ENCODE results near the gene GLT8D1. TPM values are rescaled to one million over a fixed set of nuclear protein-coding genes. Genes with fewer than 3 reads are reported as not detected.
A peak's percentile ranks its signal among the peaks of the same experiment; 100 is the strongest.

The GLT8D1 gene
- total and polyA plus RNA-seq, 9 of the 15 experiments (the other 6 are each of a cell fraction or from before 2014, with no cell fraction given) = 14.1 to 65.9 (median 33.7) TPM

DNA sequence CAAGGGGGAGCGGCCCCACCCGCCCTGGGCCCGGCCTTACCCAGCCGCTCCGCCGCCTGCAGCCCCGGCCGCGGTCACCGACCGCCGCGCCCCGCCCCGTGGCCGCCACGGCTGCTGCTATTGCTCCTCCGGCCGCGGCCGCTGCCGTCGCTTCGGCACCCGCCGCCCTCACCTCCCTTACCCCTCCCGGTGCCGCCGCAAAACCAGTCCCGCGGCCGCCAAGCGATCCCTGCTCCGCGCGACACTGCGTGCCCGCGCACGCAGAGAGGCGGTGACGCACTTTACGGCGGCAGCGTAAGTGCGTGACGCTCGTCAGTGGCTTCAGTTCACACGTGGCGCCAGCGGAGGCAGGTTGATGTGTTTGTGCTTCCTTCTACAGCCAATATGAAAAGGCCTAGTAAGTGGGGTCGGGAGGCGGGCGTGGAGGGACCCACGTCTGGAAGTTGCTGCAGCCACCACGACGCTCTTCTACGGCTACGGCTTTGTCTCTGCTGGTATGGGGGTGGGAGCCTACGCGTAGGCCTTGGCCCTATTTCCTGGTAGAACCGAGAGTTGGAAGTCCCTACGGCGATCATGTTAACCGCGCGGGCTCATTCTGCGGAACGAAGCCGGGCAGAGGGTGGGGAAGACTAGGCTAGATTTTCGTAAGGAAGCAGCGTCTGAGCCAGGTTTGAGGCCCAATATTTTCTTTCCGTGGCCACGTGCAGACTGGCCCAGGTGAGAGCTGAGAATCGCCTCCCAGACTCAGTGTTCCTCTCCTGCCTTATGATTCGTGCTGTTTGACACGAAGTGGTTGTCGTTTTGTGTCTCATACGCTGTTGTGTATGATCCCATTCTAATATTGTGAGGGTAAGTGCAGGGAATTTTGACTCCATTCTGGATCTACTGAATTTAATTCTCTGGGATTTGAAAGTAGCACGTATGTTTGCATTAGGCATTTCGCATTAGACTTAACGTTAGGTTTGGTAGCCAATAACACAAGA lies 19.6 kb downstream of the GLT8D1 start, which contains the start of the genes GNL3 and PBRM1 (continued):
- TF ChIP-seq, protein P1, sequence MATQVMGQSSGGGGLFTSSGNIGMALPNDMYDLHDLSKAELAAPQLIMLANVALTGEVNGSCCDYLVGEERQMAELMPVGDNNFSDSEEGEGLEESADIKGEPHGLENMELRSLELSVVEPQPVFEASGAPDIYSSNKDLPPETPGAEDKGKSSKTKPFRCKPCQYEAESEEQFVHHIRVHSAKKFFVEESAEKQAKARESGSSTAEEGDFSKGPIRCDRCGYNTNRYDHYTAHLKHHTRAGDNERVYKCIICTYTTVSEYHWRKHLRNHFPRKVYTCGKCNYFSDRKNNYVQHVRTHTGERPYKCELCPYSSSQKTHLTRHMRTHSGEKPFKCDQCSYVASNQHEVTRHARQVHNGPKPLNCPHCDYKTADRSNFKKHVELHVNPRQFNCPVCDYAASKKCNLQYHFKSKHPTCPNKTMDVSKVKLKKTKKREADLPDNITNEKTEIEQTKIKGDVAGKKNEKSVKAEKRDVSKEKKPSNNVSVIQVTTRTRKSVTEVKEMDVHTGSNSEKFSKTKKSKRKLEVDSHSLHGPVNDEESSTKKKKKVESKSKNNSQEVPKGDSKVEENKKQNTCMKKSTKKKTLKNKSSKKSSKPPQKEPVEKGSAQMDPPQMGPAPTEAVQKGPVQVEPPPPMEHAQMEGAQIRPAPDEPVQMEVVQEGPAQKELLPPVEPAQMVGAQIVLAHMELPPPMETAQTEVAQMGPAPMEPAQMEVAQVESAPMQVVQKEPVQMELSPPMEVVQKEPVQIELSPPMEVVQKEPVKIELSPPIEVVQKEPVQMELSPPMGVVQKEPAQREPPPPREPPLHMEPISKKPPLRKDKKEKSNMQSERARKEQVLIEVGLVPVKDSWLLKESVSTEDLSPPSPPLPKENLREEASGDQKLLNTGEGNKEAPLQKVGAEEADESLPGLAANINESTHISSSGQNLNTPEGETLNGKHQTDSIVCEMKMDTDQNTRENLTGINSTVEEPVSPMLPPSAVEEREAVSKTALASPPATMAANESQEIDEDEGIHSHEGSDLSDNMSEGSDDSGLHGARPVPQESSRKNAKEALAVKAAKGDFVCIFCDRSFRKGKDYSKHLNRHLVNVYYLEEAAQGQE (IDR thresholded peaks at IDR 0.05; ENCODE audit: borderline replicate concordance) = no peak
- TF ChIP-seq, protein P1 (CRISPR knock-in tag; IDR thresholded peaks at IDR 0.05; ENCODE audit: low read depth) = no peak
- no peak for TF ChIP-seq ASH1L (IDR thresholded peaks at IDR 0.05; ENCODE audit: borderline replicate concordance, low read depth, partially characterized antibody)
- TF ChIP-seq MBD2 (IDR thresholded peaks at IDR 0.05; ENCODE audit: borderline replicate concordance, low read depth) = peak; percentile 63
- TF ChIP-seq HDAC2 (IDR thresholded peaks at IDR 0.05) = peak; percentile 69
- TF ChIP-seq, protein P2, sequence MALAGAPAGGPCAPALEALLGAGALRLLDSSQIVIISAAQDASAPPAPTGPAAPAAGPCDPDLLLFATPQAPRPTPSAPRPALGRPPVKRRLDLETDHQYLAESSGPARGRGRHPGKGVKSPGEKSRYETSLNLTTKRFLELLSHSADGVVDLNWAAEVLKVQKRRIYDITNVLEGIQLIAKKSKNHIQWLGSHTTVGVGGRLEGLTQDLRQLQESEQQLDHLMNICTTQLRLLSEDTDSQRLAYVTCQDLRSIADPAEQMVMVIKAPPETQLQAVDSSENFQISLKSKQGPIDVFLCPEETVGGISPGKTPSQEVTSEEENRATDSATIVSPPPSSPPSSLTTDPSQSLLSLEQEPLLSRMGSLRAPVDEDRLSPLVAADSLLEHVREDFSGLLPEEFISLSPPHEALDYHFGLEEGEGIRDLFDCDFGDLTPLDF (CRISPR knock-in tag; IDR thresholded peaks at IDR 0.05) = no peak; the same call in 1 of the 2 replicates
- no peak for TF ChIP-seq ZNF134 (CRISPR knock-in tag; conservative IDR thresholded peaks at IDR 0.05)
- TF ChIP-seq ZNF274 (IDR thresholded peaks at IDR 0.05; ENCODE audit: borderline replicate concordance, low read depth, low read length) = no peak
- TF ChIP-seq ZNF263 (CRISPR knock-in tag; IDR thresholded peaks at IDR 0.05; ENCODE audit: borderline replicate concordance) = no peak; the same call in 1 of the 2 replicates
- no peak for TF ChIP-seq NUFIP1 (IDR thresholded peaks at IDR 0.05; ENCODE audit: partially characterized antibody)
- TF ChIP-seq ZNF165 (CRISPR knock-in tag; IDR thresholded peaks at IDR 0.05; ENCODE audit: borderline replicate concordance) = no peak
- no peak for TF ChIP-seq POLR2AphosphoS2 (IDR thresholded peaks at IDR 0.05; ENCODE audit: low read length)
- TF ChIP-seq ZFP30 (CRISPR knock-in tag; IDR thresholded peaks at IDR 0.05; ENCODE audit: borderline replicate concordance) = no peak
- no peak for TF ChIP-seq HDAC8 (tag; IDR thresholded peaks at IDR 0.05)
- peak; percentile 80 for TF ChIP-seq PHF20 (IDR thresholded peaks at IDR 0.05; ENCODE audit: partially characterized antibody)
- no peak for TF ChIP-seq NFRKB (IDR thresholded peaks at IDR 0.05; ENCODE audit: low read depth)
- TF ChIP-seq NR3C1 (CRISPR knock-in tag; IDR thresholded peaks at IDR 0.05) = no peak
- peak; percentile 68 for TF ChIP-seq HCFC1 (IDR thresholded peaks at IDR 0.05; ENCODE audit: low read depth, low read length)
- TF ChIP-seq RB1 (IDR thresholded peaks at IDR 0.05; ENCODE audit: low read depth) = peak; percentile 81; the same call in 1 of the 2 replicates
- TF ChIP-seq ZSCAN32 (CRISPR knock-in tag; IDR thresholded peaks at IDR 0.05) = no peak
- no peak; the same call in 1 of the 2 replicates for TF ChIP-seq HIVEP1 (CRISPR knock-in tag; IDR thresholded peaks at IDR 0.05)
